Lower lobe of right lung (tissue), 2 donors: ENCODE measurements around the gene GCLM. TPM values are rescaled to one million over a fixed set of nuclear protein-coding genes. Genes with fewer than 3 reads are reported as not detected.
"Not testable (repeated sequence)": the region's sequence is repeated elsewhere in the genome, so short reads cannot be mapped to it uniquely, and the experiment has no call there.

ENCODE experiments used
- ATAC-seq, 2 donors: fragments of 200-7000 bp; cut with Tn5 transposase; one replicate each; pipeline ENCODE4 v1.9.1; 2020 to 2022; ENCODE audit warnings: mild to moderate bottlenecking in 2 of 2, moderate library complexity in 2 of 2
- DNase-seq: peaks from one replicate; pipeline ENCODE4 v3.0.0-alpha.2; 2020
- H3K27ac ChIP-seq: fragments of 200-600 bp; one replicate; pipeline ENCODE4 v1.8.0; 2022
- H3K27me3 ChIP-seq: fragments of 200-600 bp; one replicate; pipeline ENCODE4 v1.8.0; 2022; ENCODE audit warnings: low read depth
- H3K36me3 ChIP-seq: fragments of 200-600 bp; one replicate; pipeline ENCODE4 v1.8.0; 2022; ENCODE audit warnings: mild to moderate bottlenecking
- H3K4me1 ChIP-seq: fragments of 200-600 bp; one replicate; pipeline ENCODE4 v1.8.0; 2022
- H3K4me3 ChIP-seq: fragments of 200-600 bp; one replicate; pipeline ENCODE4 v1.8.0; 2022; ENCODE audit warnings: mild to moderate bottlenecking
- H3K9me3 ChIP-seq: fragments of 200-600 bp; one replicate; pipeline ENCODE4 v1.8.0; 2022
- CTCF ChIP-seq: fragments of 200-600 bp; IDR thresholded peaks from one replicate; pipeline ENCODE4 v1.8.0; 2022; ENCODE audit warnings: antibody characterized with exemption, mild to moderate bottlenecking
- intact Hi-C: fragments of 100-400 bp; cut with DNase I; formaldehyde crosslinking; loops from one replicate; pipeline ENCODE4 v1.11.0; 2022
- total RNA-seq: library from RNA; stranded (reverse); fragmentation: NEBNext Ultra II Directional; extraction: Animal tissue kit (Norgen Biotek cat#: 25700); gene quantifications from one replicate; pipeline ENCODE4 v1.2.1, GENCODE V29; 2021
- donor health status: DM: no; HTN: yes; CAD: no; lungs with severe emphysema.

Gene GCLM
- total RNA-seq, 1 donor from 2014 or later = 16.7 TPM

- intact Hi-C loops = no loop called here
These were observed 45.1 kb downstream of the GCLM start for GRCh38 chr1:93864175-93864574.

GRCh38 chr1:93857653-93858052 is 51.6 kb downstream of the GCLM start:
- H3K36me3 ChIP-seq, DNase-seq, ATAC-seq, H3K9me3 ChIP-seq, H3K4me3 ChIP-seq, H3K4me1 ChIP-seq, H3K27ac ChIP-seq, intact Hi-C loops, H3K27me3 ChIP-seq: not testable (repeated sequence)

More at GRCh38 chr1:93864175-93864574, 45.1 kb downstream of the GCLM start:
- Histone ChIP-seq H3K4me1 (no peaks in the 10 kb centered on the region), H3K4me3 (no peak overlapping the region), H3K27me3 (no peaks in the 10 kb centered on the region), H3K36me3 (peaks cover 12% of the 10 kb centered on the region), H3K27ac (no peak overlapping the region), H3K9me3 (no peaks in the 10 kb centered on the region)
- no peak for DNase-seq
- TF ChIP-seq CTCF = no peak
- ATAC-seq = no peak

- H3K27ac ChIP-seq, H3K27me3 ChIP-seq, intact Hi-C loops, H3K4me3 ChIP-seq, H3K4me1 ChIP-seq, ATAC-seq, H3K9me3 ChIP-seq, DNase-seq, H3K36me3 ChIP-seq: not testable (repeated sequence)
These were observed 53.2 kb downstream of the GCLM start for GRCh38 chr1:93855983-93856382.

- no peaks in the 10 kb centered on the region for H3K4me1 ChIP-seq
- no peak for TF ChIP-seq CTCF
- no peaks in the 10 kb centered on the region for H3K9me3 ChIP-seq
- H3K36me3 ChIP-seq = no peaks in the 10 kb centered on the region
- intact Hi-C loops = no loop called here
- H3K4me3 ChIP-seq = no peak overlapping the region
- no peak overlapping the region for H3K27ac ChIP-seq
- no peaks in the 10 kb centered on the region for H3K27me3 ChIP-seq
- DNase-seq = no peak
- ATAC-seq = no peak
These were observed 55.3 kb downstream of the GCLM start for GRCh38 chr1:93853940-93854339.

- no peak for TF ChIP-seq CTCF
- Histone ChIP-seq H3K27ac (no peak overlapping the region), H3K9me3 (no peaks in the 10 kb centered on the region), H3K36me3 (no peaks in the 10 kb centered on the region), H3K4me3 (no peak overlapping the region), H3K4me1 (peaks cover 7% of the 10 kb centered on the region), H3K27me3 (no peaks in the 10 kb centered on the region)
- DNase-seq = no peak
- no peak for ATAC-seq
- intact Hi-C loops = no loop called here
These were observed 57.4 kb downstream of the GCLM start for GRCh38 chr1:93851878-93852277.

- no peak for ATAC-seq
- H3K27me3 ChIP-seq = no peaks in the 10 kb centered on the region
These were observed 57.9 kb downstream of the GCLM start for GRCh38 chr1:93851327-93851712.

More at GRCh38 chr1:93851327-93851712, 57.9 kb downstream of the GCLM start:
- Histone ChIP-seq H3K36me3 (no peaks in the 10 kb centered on the region), H3K9me3 (no peaks in the 10 kb centered on the region), H3K4me1 (peaks cover 7% of the 10 kb centered on the region), H3K27ac (no peak overlapping the region), H3K4me3 (no peak overlapping the region)
- intact Hi-C loops = no loop called here
- TF ChIP-seq CTCF = no peak
- DNase-seq = no peak
